HL-60 (cell line): ENCODE data around the gene MAEA.

Experiments used
- CTCF ChIP-seq: IDR thresholded peaks from one replicate; pipeline ENCODE4 v1.5.1; 2011; ENCODE audit warnings: low read length, control low read depth, inconsistent platforms; ENCODE audit not compliant: insufficient read depth
- REST ChIP-seq: IDR thresholded peaks from 2 replicates; pipeline ENCODE4 v1.6.1; 2012; ENCODE audit warnings: low read depth; ENCODE audit not compliant: insufficient replicate concordance

- TF ChIP-seq CTCF (no peak), REST (no peak)
Observed at GRCh38 chr4:1357356-1358248, 67.9 kb downstream of the MAEA start.
